Measurements from ENCODE around the gene CACNG4. TPM values are rescaled to one million over a fixed set of nuclear protein-coding genes. Genes with fewer than 3 reads are reported as not detected.

Gene CACNG4
- total RNA-seq, 3 donors from 2014 or later, result 0.07 to 0.47 (median 0.26) TPM

DNA sequence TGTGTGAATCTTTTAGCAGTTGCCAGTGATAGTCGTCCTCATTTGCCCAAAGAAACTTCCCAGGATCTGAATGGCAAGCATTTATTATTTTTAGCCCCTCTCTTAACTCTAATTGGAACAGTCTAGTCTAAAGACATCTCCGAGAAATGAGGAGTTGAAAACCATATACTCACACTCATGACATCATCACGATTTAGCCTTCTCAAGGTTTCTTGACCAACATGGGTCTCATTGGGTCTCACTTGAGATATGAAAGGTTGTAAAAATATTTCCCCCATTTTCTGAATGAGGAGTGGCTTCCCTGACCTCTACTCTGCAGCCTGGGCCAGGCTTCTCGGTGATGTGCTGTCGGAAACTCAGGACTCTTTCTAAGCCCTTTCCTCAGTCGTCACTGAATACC is 42.8 kb downstream of the CACNG4 start:
- no peak for ATAC-seq
- TF ChIP-seq, protein P1, sequence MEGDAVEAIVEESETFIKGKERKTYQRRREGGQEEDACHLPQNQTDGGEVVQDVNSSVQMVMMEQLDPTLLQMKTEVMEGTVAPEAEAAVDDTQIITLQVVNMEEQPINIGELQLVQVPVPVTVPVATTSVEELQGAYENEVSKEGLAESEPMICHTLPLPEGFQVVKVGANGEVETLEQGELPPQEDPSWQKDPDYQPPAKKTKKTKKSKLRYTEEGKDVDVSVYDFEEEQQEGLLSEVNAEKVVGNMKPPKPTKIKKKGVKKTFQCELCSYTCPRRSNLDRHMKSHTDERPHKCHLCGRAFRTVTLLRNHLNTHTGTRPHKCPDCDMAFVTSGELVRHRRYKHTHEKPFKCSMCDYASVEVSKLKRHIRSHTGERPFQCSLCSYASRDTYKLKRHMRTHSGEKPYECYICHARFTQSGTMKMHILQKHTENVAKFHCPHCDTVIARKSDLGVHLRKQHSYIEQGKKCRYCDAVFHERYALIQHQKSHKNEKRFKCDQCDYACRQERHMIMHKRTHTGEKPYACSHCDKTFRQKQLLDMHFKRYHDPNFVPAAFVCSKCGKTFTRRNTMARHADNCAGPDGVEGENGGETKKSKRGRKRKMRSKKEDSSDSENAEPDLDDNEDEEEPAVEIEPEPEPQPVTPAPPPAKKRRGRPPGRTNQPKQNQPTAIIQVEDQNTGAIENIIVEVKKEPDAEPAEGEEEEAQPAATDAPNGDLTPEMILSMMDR (IDR thresholded peaks at IDR 0.05), result no peak
- no peak for DNase-seq
- Histone ChIP-seq H3K4me1 (ENCODE audit: low read depth) (no peaks in the 10 kb centered on the region), H3K9me3 (no peaks in the 10 kb centered on the region), H3K36me3 (ENCODE audit: low read depth) (no peaks in the 10 kb centered on the region), H3K4me3 (no peak overlapping the region)
- intact Hi-C loops (cut with DNase I, micrococcal nuclease), result no loop called here

DNA sequence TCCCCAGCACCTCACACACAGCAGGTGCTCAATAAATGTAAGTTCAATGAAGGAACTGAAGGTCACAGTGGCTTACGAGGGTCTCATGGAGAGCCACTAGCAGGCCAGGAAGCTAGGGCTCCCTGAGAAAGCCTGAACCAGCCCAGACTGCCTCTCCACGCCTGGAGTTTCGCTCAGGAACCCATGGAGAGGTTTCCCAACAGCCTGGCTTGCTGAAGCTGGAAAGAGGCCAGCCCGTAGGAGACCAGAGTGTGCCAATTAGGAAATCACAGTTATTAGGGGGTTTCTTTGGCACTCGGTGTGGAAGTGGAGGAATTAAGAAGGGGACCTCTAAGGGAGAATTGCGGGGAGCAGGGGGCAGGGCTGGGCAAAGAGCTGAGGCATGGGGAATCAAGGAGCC is 43.6 kb downstream of the CACNG4 start:
- ATAC-seq (no peak), DNase-seq (no peak)
- intact Hi-C loops (cut with DNase I, micrococcal nuclease), result no loop called here
- H3K36me3 ChIP-seq (ENCODE audit: low read depth), result no peaks in the 10 kb centered on the region
- no peak overlapping the region for H3K4me3 ChIP-seq
- H3K4me1 ChIP-seq (ENCODE audit: low read depth), result no peaks in the 10 kb centered on the region
- TF ChIP-seq, protein P1 (IDR thresholded peaks at IDR 0.05), result no peak
- no peaks in the 10 kb centered on the region for H3K9me3 ChIP-seq

DNA sequence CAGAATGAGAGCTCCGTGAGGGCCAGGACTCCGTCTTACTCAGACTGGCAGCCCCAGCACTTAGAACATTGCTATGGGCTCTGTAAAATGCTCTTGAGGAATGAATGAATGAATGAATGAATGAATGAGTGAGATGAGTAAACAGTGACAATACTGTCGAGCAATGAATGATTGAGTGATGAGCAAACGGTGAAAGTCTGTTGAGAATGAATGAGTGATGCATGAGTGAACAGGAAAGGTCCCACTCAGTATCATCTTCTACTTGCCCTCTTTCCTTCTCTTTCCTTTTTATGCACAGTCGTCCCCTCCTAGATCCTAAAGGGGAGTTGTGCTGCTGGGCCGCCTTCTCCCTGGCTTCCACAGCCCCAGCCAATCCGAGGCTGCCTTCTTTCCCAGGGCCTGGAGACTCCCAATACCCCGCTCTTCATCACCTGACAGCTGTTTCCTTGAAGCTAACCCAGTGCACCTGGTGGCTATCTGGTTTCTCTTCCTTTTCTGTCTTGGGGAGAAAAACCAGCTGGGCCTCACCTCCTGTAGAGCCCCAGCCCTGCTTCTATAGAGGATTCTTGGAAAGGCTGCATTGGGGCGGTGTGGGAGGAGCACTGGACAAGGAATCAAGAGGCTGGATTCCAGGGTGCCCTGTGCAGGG is 47.1 kb downstream of the CACNG4 start:
- intact Hi-C loops (cut with DNase I, micrococcal nuclease), result no loop called here
- no peaks in the 10 kb centered on the region for H3K4me1 ChIP-seq (ENCODE audit: low read depth)
- H3K4me3 ChIP-seq, result no peak overlapping the region
- TF ChIP-seq, protein P1 (IDR thresholded peaks at IDR 0.05), result no peak
- no peaks in the 10 kb centered on the region for H3K9me3 ChIP-seq
- no peaks in the 10 kb centered on the region for H3K36me3 ChIP-seq (ENCODE audit: low read depth)
- DNase-seq (no peak), ATAC-seq (no peak)

DNA sequence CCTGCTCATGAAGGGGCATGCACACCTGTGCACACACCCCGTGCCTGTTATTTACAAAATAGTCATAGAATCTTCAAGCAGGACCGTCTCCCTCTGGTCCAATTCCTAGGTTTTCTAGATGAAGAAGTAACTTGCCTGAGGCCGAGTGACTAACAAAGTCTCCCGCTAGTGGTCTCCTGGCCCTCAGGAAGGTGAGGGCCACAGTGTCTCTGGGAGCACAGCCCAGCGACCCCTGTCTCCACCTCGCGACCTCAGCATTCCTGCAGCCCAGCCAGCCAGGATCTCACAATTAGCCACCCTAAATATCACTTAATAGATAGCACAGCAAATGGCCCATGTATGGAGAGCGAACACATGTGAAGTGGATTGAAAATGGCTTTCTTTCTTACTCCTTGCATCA is 49.4 kb downstream of the CACNG4 start:
- intact Hi-C loops (cut with DNase I, micrococcal nuclease), result no loop called here
- Histone ChIP-seq H3K4me1 (ENCODE audit: low read depth) (no peaks in the 10 kb centered on the region), H3K4me3 (no peak overlapping the region), H3K9me3 (no peaks in the 10 kb centered on the region), H3K36me3 (ENCODE audit: low read depth) (no peaks in the 10 kb centered on the region)
- DNase-seq (no peak), ATAC-seq (no peak)
- TF ChIP-seq, protein P1 (IDR thresholded peaks at IDR 0.05), result no peak

DNA sequence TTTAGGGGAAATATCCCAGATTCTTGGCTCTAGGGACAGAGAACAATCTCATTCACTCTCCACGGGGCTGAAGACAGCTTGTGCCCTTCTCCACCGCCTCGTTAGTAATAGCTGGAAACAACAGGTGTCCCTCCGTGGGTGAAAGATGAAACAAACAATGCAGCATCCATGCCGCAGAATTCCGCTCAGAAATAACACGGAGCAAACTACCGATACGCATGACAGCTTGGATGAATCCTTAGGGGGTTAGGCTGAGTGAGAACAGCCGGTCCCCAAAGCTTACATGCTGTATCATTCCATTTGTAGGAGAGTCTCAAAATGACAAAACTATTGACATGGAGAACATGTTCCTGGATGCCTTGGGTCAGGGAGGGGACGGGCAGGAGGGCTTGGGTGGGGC is 50.5 kb downstream of the CACNG4 start:
- H3K36me3 ChIP-seq (ENCODE audit: low read depth), result no peaks in the 10 kb centered on the region
- no peak for DNase-seq
- no peaks in the 10 kb centered on the region for H3K4me1 ChIP-seq (ENCODE audit: low read depth)
- TF ChIP-seq, protein P1 (IDR thresholded peaks at IDR 0.05), result no peak
- ATAC-seq, result no peak
- intact Hi-C loops (cut with DNase I, micrococcal nuclease), result no loop called here
- no peak overlapping the region for H3K4me3 ChIP-seq
- H3K9me3 ChIP-seq, result no peaks in the 10 kb centered on the region

All from mucosa of descending colon (tissue), 3 donors.